DMS153 (cell line): Measurements from ENCODE around the gene MRPS7.
"Not testable (repeated sequence)": the region's sequence is repeated elsewhere in the genome, so short reads cannot be mapped to it uniquely, and the experiment has no call there.

Experiments
- DNase-seq: peaks from one replicate; lab custom pipeline; 2025; lab: John Stamatoyannopoulos, UW

The MRPS7 gene

GRCh38 chr17:75244133-75244866 is 17.4 kb upstream of the MRPS7 start:
- DNase-seq, result no peak

GRCh38 chr17:75245011-75245410 is 16.7 kb upstream of the MRPS7 start:
- DNase-seq, result no peak

GRCh38 chr17:75246404-75246803 is 15.3 kb upstream of the MRPS7 start:
- no peak for DNase-seq

- no peak for DNase-seq
These were observed 12.1 kb upstream of the MRPS7 start for GRCh38 chr17:75249564-75249963.

GRCh38 chr17:75250009-75250471 is 11.6 kb upstream of the MRPS7 start:
- no peak for DNase-seq

GRCh38 chr17:75252039-75252816 is 9.5 kb upstream of the MRPS7 start:
- DNase-seq, result no peak

GRCh38 chr17:75255954-75256698 is 5.6 kb upstream of the MRPS7 start:
- DNase-seq, result not testable (repeated sequence)

- DNase-seq, result not testable (repeated sequence)
These were observed 4.5 kb upstream of the MRPS7 start for GRCh38 chr17:75257228-75257627.

- no peak for DNase-seq
These were observed 891 bp upstream of the MRPS7 start for GRCh38 chr17:75260641-75261335.

- no peak for DNase-seq
These were observed 480 bp downstream of the MRPS7 start for GRCh38 chr17:75262112-75262606.

GRCh38 chr17:75263055-75263454 is 1.4 kb downstream of the MRPS7 start:
- DNase-seq, result no peak

GRCh38 chr17:75265614-75266315 is 4.1 kb downstream of the MRPS7 start:
- DNase-seq, result no peak

- DNase-seq, result no peak
These were observed 4.9 kb downstream of the MRPS7 start for GRCh38 chr17:75266316-75267152.

- DNase-seq, result no peak
These were observed 5.4 kb downstream of the MRPS7 start for GRCh38 chr17:75267153-75267410.

GRCh38 chr17:75267411-75268232 is 5.9 kb downstream of the MRPS7 start:
- DNase-seq, result peak; percentile 43

GRCh38 chr17:75269844-75270217 is 8.2 kb downstream of the MRPS7 start:
- no peak for DNase-seq

GRCh38 chr17:75270218-75270965 is 8.7 kb downstream of the MRPS7 start:
- DNase-seq, result peak; percentile 3

- DNase-seq, result no peak
These were observed 9.2 kb downstream of the MRPS7 start, which contains the start of gene MIF4GD for GRCh38 chr17:75270966-75271232. MIF4GD (minus strand) TSS chr17:75271231; CDS start chr17:75270195, 1,036 bp downstream.
